ENCODE data around the gene GAB1.
A peak's percentile ranks its signal among the peaks of the same experiment; 100 is the strongest.

The GAB1 gene

GRCh38 chr4:143360838-143361625 is 24.4 kb downstream of the GAB1 start:
- Histone ChIP-seq H3K27ac (ENCODE audit: low read depth, low read length) (no peak overlapping the region), H3K4me3 (ENCODE audit: low read depth in 1 of 2, low read length in 2 of 2) (no peak overlapping the region), H3K9ac (ENCODE audit: low read length) (no peak overlapping the region)

DNA sequence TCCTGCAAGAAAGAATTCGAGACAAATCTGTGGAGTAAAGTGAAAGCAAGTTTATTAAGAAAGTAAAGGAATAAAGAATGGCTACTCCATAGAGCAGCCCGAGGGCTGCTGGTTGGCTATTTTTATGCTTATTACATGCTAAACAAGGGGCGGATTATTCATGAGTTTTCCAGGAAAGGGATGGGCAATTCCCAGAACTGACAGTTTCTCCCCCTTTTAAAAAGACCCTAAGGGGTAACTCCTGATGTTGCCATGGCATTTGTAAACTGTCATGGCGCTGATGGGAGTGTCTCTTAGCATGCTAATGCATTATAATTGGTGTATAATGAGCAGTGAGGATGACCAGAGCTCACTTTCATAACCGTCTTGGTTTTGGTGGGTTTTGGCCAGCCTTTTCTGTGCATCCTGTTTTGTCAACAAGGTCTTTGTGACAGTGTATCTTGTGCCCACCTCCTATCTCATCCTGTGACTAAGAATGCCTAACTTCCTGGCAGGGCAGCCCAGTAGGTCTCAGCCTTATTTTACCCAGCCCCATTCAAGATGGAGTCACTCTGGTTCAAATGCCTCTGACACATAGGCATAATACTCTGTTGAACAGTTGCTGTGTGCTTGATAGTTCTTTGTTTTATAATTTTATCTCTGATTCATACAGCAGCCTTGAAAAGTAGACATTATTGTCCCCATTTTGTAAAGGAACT is 25.8 kb downstream of the GAB1 start:
- Histone ChIP-seq H3K9me3 (ENCODE audit: low read length) (no peaks in the 10 kb centered on the region), H3K27me3 (ENCODE audit: control insufficient read depth in 1 of 2, insufficient read depth in 2 of 2, low read length in 2 of 2) (no peaks in the 10 kb centered on the region), H3K36me3 (ENCODE audit: insufficient read depth, low read length) (no peaks in the 10 kb centered on the region), H3K4me3 (ENCODE audit: low read depth in 1 of 2, low read length in 2 of 2) (no peak overlapping the region), H3K4me1 (ENCODE audit: insufficient read depth, low read length) (peaks cover 43% of the 10 kb centered on the region), H3K9ac (ENCODE audit: low read length) (no peak overlapping the region), H3K27ac (ENCODE audit: low read depth, low read length) (no peak overlapping the region)

More at GRCh38 chr4:143360838-143361625, 24.4 kb downstream of the GAB1 start:
- Histone ChIP-seq H3K4me1 (ENCODE audit: insufficient read depth, low read length) (peaks cover 58% of the 10 kb centered on the region), H3K9me3 (ENCODE audit: low read length) (no peaks in the 10 kb centered on the region), H3K27me3 (ENCODE audit: control insufficient read depth in 1 of 2, insufficient read depth in 2 of 2, low read length in 2 of 2) (no peaks in the 10 kb centered on the region), H3K36me3 (ENCODE audit: insufficient read depth, low read length) (no peaks in the 10 kb centered on the region)

DNA sequence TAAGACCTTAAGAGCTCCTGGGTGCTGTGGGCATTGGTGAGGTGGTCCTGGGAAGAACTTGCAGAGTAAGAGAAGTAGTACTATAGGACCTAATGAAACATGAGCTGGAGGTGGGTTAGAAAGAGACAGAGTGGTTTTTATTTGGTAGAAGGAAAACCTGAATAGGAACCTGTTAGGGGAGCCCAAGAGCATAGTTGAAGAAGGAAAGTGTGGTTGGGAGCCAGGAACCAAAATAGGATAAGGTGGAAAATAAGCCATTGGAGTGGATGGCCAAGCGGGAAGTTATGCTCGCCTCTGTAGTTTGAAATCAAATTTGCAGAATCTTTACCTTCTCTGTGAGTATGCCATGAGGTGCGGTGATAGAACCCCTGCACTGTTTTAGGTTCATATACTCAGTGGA is 26.7 kb downstream of the GAB1 start:
- Histone ChIP-seq H3K9me3 (ENCODE audit: low read length) (no peaks in the 10 kb centered on the region), H3K27me3 (ENCODE audit: control insufficient read depth in 1 of 2, insufficient read depth in 2 of 2, low read length in 2 of 2) (no peaks in the 10 kb centered on the region), H3K27ac (ENCODE audit: low read depth, low read length) (no peak overlapping the region), H3K9ac (ENCODE audit: low read length) (no peak overlapping the region), H3K4me3 (ENCODE audit: low read depth in 1 of 2, low read length in 2 of 2) (no peak overlapping the region), H3K4me1 (ENCODE audit: insufficient read depth, low read length) (peaks cover 41% of the 10 kb centered on the region), H3K36me3 (ENCODE audit: insufficient read depth, low read length) (no peaks in the 10 kb centered on the region)

DNA sequence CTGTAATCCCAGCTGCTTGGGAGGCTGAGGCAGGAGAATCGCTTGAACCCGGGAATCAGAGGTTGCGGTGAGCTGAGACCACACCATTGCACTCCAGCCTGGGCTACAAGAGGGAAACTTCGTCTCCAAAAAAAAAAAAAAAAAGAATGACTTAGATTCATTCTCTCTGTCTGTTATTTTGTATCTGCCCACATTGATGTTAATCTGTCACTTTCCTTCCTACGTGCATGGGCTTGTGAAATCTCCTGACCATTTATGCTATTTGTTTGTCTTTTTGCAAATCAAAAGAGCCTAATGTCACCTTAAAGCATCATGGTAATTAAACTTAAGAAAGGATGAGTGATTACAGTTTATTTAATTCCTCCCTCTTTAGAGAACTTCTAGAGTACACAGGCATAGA is 27.4 kb downstream of the GAB1 start:
- no peak overlapping the region for H3K4me3 ChIP-seq (ENCODE audit: low read depth in 1 of 2, low read length in 2 of 2)
- H3K36me3 ChIP-seq (ENCODE audit: insufficient read depth, low read length): no peaks in the 10 kb centered on the region
- no peak overlapping the region for H3K27ac ChIP-seq (ENCODE audit: low read depth, low read length)
- H3K9me3 ChIP-seq (ENCODE audit: low read length): no peaks in the 10 kb centered on the region
- no peak overlapping the region for H3K9ac ChIP-seq (ENCODE audit: low read length)
- peaks cover 34% of the 10 kb centered on the region for H3K4me1 ChIP-seq (ENCODE audit: insufficient read depth, low read length)
- H3K27me3 ChIP-seq (ENCODE audit: control insufficient read depth in 1 of 2, insufficient read depth in 2 of 2, low read length in 2 of 2): no peaks in the 10 kb centered on the region

- H3K27ac ChIP-seq (ENCODE audit: low read depth, low read length): no peak overlapping the region
Measured at GRCh38 chr4:143367863-143368262, 31.2 kb downstream of the GAB1 start.

DNA sequence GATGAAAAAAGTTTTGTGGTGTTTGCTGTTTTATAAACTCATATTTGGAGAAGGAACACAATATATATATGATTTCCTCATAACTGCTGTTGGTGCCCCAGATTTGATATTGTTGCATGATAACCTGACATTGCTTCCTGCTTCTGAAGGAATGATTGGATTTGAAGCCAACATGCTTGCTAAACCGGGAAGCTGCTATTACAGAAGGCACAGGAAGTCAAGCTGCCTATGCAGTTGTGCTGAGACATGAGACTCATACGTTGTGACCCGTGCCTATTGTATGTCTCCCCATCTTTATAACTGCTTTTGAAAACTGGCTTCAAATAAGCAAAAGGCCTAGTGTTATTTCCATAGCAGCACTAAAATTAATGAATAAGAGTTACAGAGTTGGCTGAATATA is 32.9 kb downstream of the GAB1 start:
- no peak overlapping the region for H3K4me3 ChIP-seq (ENCODE audit: low read depth in 1 of 2, low read length in 2 of 2)
- H3K9ac ChIP-seq (ENCODE audit: low read length): no peak overlapping the region
- H3K27me3 ChIP-seq (ENCODE audit: control insufficient read depth in 1 of 2, insufficient read depth in 2 of 2, low read length in 2 of 2): no peaks in the 10 kb centered on the region
- no peaks in the 10 kb centered on the region for H3K36me3 ChIP-seq (ENCODE audit: insufficient read depth, low read length)
- peaks cover 39% of the 10 kb centered on the region for H3K4me1 ChIP-seq (ENCODE audit: insufficient read depth, low read length)
- no peak overlapping the region for H3K27ac ChIP-seq (ENCODE audit: low read depth, low read length)
- H3K9me3 ChIP-seq (ENCODE audit: low read length): no peaks in the 10 kb centered on the region

More at GRCh38 chr4:143367863-143368262, 31.2 kb downstream of the GAB1 start:
- Histone ChIP-seq H3K9ac (ENCODE audit: low read length) (no peak overlapping the region), H3K36me3 (ENCODE audit: insufficient read depth, low read length) (no peaks in the 10 kb centered on the region), H3K4me3 (ENCODE audit: low read depth in 1 of 2, low read length in 2 of 2) (no peak overlapping the region), H3K4me1 (ENCODE audit: insufficient read depth, low read length) (peaks cover 31% of the 10 kb centered on the region), H3K27me3 (ENCODE audit: control insufficient read depth in 1 of 2, insufficient read depth in 2 of 2, low read length in 2 of 2) (no peaks in the 10 kb centered on the region), H3K9me3 (ENCODE audit: low read length) (no peaks in the 10 kb centered on the region)

- Histone ChIP-seq H3K4me1 (ENCODE audit: insufficient read depth, low read length) (peaks cover 62% of the 10 kb centered on the region), H3K9ac (ENCODE audit: low read length) (no peak overlapping the region), H3K9me3 (ENCODE audit: low read length) (no peaks in the 10 kb centered on the region), H3K4me3 (ENCODE audit: low read depth in 1 of 2, low read length in 2 of 2) (no peak overlapping the region), H3K27me3 (ENCODE audit: control insufficient read depth in 1 of 2, insufficient read depth in 2 of 2, low read length in 2 of 2) (no peaks in the 10 kb centered on the region), H3K27ac (ENCODE audit: low read depth, low read length) (no peak overlapping the region), H3K36me3 (ENCODE audit: insufficient read depth, low read length) (no peaks in the 10 kb centered on the region)
Measured at GRCh38 chr4:143372093-143372915, 35.6 kb downstream of the GAB1 start.

DNA sequence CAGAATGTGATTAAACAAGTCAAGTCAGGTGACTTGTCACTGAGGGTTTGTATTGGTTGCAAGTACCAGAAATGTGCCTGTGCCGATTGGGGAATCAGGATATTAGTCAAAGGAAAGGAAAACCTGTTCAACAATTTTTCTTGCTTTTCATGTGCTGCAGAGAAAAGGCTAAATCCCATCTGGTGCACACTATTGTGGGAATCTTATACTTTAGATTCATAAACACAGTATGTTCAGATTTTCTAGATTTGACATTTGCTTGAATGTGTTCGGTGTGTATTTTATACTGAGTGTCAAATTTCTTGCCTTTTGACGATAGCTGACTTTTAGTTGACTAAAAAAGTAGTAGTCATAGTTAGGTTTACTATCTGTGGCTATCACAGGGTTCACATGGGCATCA is 37.6 kb downstream of the GAB1 start:
- Histone ChIP-seq H3K9me3 (ENCODE audit: low read length) (no peaks in the 10 kb centered on the region), H3K4me3 (ENCODE audit: low read depth in 1 of 2, low read length in 2 of 2) (no peak overlapping the region), H3K4me1 (ENCODE audit: insufficient read depth, low read length) (peaks cover 82% of the 10 kb centered on the region), H3K27ac (ENCODE audit: low read depth, low read length) (no peak overlapping the region), H3K9ac (ENCODE audit: low read length) (no peak overlapping the region), H3K27me3 (ENCODE audit: control insufficient read depth in 1 of 2, insufficient read depth in 2 of 2, low read length in 2 of 2) (no peaks in the 10 kb centered on the region), H3K36me3 (ENCODE audit: insufficient read depth, low read length) (no peaks in the 10 kb centered on the region)

DNA sequence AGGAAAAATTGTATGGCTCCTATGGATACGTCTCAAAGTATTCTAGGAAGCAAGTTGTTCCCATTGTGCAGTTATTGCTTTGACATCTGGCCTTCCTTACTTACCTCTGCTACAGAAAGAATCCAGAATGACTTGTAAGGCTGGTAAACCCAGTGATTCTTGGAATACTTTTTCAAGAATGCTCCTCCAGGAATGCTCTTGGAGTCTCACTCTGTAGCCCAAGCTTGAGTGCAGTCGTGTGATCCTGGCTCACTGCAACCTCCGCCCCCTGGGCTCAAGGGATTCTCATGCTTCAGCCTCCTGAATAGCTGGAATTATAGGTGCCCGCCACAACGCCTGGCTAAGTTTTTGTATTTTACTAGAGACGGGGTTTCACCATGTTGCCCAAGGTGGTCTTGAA is 38.1 kb downstream of the GAB1 start:
- no peaks in the 10 kb centered on the region for H3K27me3 ChIP-seq (ENCODE audit: control insufficient read depth in 1 of 2, insufficient read depth in 2 of 2, low read length in 2 of 2)
- no peak overlapping the region for H3K4me3 ChIP-seq (ENCODE audit: low read depth in 1 of 2, low read length in 2 of 2)
- H3K9ac ChIP-seq (ENCODE audit: low read length): no peak overlapping the region
- H3K27ac ChIP-seq (ENCODE audit: low read depth, low read length): no peak overlapping the region
- no peaks in the 10 kb centered on the region for H3K36me3 ChIP-seq (ENCODE audit: insufficient read depth, low read length)
- no peaks in the 10 kb centered on the region for H3K9me3 ChIP-seq (ENCODE audit: low read length)
- H3K4me1 ChIP-seq (ENCODE audit: insufficient read depth, low read length): peaks cover 82% of the 10 kb centered on the region

- no peak overlapping the region for H3K9ac ChIP-seq (ENCODE audit: low read length)
- H3K27ac ChIP-seq (ENCODE audit: low read depth, low read length): no peak overlapping the region
- H3K9me3 ChIP-seq (ENCODE audit: low read length): no peaks in the 10 kb centered on the region
- no peaks in the 10 kb centered on the region for H3K27me3 ChIP-seq (ENCODE audit: control insufficient read depth in 1 of 2, insufficient read depth in 2 of 2, low read length in 2 of 2)
- H3K36me3 ChIP-seq (ENCODE audit: insufficient read depth, low read length): no peaks in the 10 kb centered on the region
- H3K4me1 ChIP-seq (ENCODE audit: insufficient read depth, low read length): peaks cover 84% of the 10 kb centered on the region
- no peak overlapping the region for H3K4me3 ChIP-seq (ENCODE audit: low read depth in 1 of 2, low read length in 2 of 2)
Measured at GRCh38 chr4:143375326-143376073, 38.8 kb downstream of the GAB1 start.

DNA sequence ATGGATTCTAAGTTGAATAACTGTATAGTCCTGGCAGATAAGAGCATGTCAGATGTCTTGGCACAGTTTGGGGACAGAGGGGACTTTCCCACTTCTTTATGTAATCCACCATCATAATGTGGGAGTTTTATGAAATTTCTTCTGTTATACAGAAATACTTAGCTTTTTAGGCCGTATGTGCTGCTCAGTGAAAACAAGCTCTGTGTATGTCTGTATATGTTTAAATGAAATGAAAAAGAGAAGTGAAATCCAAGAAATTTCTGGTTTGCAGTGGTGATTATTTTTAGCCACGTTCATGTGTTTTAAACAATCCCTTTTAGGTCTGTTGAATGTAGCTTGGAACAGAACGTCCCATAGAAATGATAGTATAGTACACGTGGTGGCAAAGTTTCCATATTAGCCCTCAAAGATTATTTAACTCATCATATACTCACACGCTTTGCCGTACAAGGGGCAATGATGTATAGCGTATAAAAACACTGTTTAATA is 41.0 kb downstream of the GAB1 start:
- Histone ChIP-seq H3K9ac (ENCODE audit: low read length) (no peak overlapping the region), H3K9me3 (ENCODE audit: low read length) (no peaks in the 10 kb centered on the region), H3K4me3 (ENCODE audit: low read depth in 1 of 2, low read length in 2 of 2) (no peak overlapping the region), H3K27me3 (ENCODE audit: control insufficient read depth in 1 of 2, insufficient read depth in 2 of 2, low read length in 2 of 2) (no peaks in the 10 kb centered on the region), H3K36me3 (ENCODE audit: insufficient read depth, low read length) (no peaks in the 10 kb centered on the region), H3K4me1 (ENCODE audit: insufficient read depth, low read length) (peaks cover 91% of the 10 kb centered on the region), H3K27ac (ENCODE audit: low read depth, low read length) (peak overlapping the region; percentile 1)

Data from muscle layer of colon (tissue), 2 donors.